Uterus (tissue), 2 donors: ENCODE data around the gene GPR155.

ENCODE experiments used
- POLR2A ChIP-seq, 2 donors: fragments of 450-650 bp; IDR thresholded peaks; one replicate each; pipeline ENCODE4 v1.6.1; 2016; ENCODE audit warnings: antibody characterized with exemption in 2 of 2, mild to moderate bottlenecking in 1 of 2, moderate library complexity in 1 of 2
- TF ChIP-seq, protein P1 (sequence below), 4 experiments: fragments of 200-600 bp in 2 of 4; fragments of 450-650 bp in 2 of 4; sonication (generic) in 2 of 4; IDR thresholded peaks; one replicate each; pipeline ENCODE4 v1.5.1; 2016 to 2019; ENCODE audit warnings: antibody characterized with exemption in 4 of 4, mild to moderate bottlenecking in 2 of 4, moderate library complexity in 1 of 4

DNA sequence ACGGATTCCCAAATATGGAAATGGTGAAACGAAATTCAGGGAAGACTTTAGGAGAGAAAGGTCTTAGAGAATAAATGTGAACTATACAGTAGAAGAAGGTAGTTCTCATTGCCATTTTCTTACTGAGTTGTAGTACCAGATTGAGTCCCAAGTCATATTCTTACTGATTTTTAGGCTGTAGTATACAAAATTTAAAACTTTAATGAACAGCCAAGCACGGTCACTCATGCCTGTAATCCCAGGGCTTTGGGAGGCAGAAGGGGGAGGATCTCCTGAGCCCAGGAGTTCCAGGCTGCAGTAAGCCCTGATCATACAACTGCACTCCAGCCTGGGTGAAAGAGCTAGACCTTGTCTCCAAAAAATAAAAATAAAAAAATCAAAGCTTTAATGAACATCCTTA is 89.1 kb downstream of the GPR155 start:
- TF ChIP-seq, protein P1, sequence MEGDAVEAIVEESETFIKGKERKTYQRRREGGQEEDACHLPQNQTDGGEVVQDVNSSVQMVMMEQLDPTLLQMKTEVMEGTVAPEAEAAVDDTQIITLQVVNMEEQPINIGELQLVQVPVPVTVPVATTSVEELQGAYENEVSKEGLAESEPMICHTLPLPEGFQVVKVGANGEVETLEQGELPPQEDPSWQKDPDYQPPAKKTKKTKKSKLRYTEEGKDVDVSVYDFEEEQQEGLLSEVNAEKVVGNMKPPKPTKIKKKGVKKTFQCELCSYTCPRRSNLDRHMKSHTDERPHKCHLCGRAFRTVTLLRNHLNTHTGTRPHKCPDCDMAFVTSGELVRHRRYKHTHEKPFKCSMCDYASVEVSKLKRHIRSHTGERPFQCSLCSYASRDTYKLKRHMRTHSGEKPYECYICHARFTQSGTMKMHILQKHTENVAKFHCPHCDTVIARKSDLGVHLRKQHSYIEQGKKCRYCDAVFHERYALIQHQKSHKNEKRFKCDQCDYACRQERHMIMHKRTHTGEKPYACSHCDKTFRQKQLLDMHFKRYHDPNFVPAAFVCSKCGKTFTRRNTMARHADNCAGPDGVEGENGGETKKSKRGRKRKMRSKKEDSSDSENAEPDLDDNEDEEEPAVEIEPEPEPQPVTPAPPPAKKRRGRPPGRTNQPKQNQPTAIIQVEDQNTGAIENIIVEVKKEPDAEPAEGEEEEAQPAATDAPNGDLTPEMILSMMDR (IDR thresholded peaks at IDR 0.05) = no peak
- no peak for TF ChIP-seq POLR2A (IDR thresholded peaks at IDR 0.05)
